NCI-H2081 treated with DMSO at 0.1 percent for 48 hours (cell line): Measurements from ENCODE around the gene TINCR.

Source experiments
- DNase-seq: peaks from one replicate; lab custom pipeline; 2025; lab: John Stamatoyannopoulos, UW

Gene TINCR

DNA sequence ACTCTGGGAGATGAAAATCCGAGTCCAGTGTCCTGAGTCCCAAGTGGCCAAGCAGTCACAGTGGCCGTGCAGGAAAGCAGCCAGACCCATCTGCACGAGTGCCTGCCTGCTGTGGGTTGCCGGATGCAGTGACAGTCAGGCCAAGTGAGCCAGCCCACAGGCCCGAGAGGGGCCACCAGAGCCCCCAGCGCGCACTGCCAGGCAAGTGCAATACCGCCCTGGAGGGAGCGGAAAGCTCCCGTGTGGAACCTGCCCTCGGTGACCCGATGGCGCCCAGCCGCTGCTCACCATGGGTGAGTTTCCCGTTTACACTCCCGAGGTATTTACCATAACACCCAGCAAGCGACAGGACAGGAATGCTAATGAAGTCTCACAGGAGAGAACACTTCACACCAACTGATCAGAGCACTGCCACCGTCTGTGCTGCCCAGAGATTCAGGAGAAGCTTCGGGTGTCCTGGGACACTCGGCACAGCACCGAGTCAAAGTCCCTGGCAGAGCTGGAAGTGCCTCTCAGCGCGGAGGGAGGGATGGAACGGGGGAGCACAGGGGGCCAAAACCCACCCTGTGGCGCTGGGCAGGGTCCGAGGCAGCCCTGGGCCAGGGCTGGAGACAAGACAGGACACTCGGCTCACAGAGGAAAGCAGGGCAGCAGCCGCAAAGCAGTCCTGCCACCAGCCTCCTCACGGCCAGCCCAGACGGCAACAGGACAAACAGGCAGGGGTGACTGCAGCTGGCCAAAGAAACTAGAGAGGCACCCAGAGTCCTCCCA is 21.3 kb upstream of the TINCR start:
- DNase-seq: no peak

DNA sequence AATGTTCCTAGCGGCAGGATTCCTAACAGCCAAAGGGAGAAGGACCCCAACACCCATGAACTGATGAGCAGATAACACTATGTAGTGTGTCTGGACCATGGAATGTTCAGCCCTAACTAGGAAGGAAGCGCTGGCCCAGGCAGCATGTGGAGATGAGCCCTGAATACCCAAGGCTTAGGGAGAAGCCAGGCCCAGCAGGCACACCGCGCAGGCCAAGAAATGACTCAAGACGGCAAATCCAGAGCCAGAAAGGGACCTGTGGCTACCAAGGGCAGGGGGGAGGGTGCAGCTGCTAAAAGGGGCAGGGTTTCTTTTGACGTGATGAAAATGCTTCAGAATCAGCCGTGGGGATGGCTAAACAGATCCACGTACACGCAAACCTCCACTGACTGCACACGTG is 20.7 kb upstream of the TINCR start:
- no peak for DNase-seq

DNA sequence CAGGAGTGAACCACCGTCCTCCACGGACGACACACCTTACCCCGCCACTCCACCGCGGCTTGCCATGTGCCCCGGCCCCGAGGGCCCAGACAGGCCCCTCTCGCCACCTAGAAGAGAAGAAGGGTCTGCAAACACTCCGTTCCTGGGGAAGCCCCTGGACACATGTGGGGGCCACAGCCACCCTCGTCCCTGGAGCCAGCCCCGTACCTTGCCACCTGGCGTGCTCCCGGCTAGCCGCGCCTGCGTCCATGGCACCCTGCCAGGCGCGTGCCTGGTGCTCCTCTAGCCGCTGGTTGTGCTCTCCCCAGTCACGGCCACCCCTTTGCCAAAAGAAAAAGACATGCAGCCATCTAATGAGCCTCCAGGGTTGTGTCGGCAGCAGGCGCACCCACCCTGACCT is 19.9 kb upstream of the TINCR start:
- DNase-seq: no peak

DNA sequence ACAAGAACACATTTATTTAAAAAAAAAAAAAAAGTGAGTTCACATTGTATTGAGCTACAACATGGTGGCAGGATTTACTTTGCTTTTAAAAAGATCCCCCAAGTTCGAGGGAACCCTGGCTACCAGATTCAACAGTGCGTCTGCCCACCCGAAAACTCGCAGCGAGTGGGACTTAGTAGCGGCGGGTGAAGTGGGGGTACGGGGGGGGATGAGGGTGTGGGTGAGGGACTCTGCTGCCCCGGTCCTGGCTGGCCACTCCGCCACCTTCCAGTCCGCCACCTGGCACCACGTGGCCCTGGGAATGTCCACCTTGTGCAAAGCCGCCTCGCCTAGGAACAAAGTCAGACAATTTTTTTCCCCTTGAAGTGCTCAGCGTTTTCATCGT is 19.3 kb upstream of the TINCR start:
- no peak for DNase-seq

DNA sequence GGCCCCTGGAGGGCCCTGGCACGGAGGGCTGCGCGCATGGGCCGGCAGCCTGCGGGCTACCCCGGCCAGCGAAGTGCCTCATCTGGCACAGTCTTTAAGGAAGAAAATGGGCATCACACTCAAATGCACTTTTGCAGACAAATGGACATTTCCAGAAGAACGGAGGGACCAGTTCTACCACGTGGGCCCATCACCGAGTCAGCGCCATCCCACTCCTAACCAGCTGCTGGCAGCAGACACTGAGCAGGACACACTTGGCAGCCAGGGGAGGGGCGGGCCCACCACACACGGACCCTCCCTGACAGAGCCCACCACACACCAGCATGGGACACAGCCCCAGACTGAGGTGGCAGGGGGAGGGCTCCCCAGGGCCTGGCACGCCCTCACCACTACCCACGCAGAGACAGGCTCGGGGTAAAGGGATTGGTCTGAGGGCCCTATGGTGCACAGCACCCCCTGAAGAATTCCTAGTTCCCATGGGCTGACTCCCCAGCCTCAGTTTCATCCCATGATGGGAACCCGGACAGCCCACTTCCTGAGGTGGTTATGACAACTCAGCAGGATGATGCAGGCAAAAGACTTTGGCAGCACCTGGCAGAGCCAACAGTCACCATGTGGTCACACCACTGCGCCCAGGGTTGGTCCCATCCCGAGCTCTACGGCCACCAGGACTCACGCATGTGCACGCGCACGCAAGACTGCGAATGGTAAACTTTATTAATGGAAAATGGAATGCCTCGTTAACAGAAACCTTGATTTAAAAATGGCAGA is 18.7 kb upstream of the TINCR start:
- no peak for DNase-seq

DNA sequence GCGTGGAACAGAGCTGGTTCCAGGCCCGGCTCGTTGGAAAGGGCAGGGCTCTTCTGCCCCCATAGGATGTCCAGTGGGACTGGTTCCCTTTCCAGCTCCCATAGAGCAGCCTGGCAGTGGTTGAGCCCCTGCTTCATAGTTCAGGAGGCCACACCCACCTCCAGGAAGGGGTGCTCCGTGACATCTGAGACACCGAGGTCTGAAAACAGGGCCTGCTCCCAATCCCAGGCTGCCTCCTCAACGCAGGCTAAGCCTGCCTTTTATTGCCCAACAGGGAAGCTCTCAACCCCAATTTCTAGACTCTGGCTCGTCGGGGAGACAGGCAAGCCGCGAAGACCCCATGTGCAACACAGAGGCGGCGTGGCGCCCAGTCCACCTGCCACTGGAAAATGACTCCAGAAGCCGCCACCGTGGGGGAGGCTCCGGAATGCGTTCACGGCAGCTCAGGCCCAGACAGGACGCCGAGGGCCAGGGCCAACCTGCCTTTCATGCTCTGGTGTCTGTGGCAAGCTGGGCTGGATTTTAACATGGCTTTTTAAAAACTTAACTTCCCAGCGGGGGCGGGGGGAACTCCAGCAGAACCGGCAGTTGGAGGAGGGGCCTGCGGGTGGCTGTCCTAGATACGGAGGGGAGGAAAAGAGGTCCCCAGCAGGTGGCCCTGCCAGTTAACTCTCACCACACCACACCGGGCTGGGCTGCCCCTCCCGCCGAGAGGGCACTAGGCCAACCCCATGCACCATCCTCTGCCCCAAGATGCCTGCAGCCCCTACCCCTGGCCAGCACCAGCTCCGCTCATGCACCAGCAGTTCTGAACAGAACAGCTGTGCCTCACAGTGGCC is 17.9 kb upstream of the TINCR start:
- DNase-seq: no peak

DNA sequence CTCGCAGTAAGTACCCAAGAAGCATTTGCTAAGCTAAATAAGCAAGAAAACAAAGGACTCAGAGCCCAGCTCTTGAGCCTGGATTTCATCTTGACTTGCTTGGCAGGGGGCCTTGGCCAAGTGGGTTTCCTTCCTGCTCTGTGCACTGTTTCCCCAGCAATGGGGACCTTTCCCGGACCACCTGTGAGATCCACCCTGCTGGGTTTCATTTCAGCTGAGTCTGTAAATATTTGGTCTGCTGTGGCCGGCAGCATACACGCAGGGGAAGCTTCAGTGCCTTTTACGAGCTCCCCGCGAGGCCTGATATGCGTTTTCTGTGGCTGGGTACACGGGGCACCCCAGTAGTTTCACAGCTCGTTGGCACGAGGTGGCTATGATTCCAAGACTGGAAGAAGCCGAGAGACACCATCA is 12.4 kb upstream of the TINCR start:
- DNase-seq: no peak

DNA sequence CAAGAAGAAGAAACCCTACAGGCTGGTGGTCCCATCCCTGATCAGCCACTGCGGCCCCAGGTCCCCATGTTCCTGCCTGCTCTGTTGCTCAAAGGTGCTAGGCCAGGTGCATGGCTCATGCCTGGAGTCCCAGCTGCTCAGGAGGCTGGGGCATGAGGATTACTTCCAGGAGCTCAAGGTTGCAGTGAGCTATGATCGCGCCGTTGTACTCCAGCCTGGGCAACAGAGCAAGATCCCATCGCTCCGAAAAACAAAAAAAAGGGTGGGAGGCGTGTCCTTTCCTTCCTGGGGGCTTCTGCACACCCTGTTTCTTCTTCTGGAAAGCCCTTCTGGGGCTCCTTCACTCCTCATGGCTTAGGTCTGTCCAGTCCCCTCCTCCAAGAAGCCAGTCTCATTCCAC is 11.9 kb upstream of the TINCR start:
- DNase-seq: no peak

DNA sequence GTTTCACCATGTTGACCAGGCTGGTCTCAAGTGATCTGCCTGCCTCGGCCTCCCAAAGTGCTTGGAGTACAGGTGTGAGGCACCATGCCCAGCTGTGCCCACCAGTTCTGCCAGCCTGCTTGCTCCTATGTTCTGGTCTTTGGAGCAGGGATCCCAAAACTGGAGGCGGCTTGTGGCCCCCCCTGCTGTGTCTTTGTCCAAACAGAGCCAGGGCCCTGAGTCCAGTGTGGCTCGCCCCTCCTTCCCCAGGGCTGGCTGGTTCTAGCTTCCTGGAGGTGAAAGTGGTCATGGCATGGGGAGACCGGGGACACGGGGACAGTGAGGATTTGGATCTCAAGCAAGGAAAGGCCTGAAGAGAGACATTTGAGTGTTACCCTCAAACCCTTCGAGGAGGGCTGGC is 11.5 kb upstream of the TINCR start:
- DNase-seq: no peak

DNA sequence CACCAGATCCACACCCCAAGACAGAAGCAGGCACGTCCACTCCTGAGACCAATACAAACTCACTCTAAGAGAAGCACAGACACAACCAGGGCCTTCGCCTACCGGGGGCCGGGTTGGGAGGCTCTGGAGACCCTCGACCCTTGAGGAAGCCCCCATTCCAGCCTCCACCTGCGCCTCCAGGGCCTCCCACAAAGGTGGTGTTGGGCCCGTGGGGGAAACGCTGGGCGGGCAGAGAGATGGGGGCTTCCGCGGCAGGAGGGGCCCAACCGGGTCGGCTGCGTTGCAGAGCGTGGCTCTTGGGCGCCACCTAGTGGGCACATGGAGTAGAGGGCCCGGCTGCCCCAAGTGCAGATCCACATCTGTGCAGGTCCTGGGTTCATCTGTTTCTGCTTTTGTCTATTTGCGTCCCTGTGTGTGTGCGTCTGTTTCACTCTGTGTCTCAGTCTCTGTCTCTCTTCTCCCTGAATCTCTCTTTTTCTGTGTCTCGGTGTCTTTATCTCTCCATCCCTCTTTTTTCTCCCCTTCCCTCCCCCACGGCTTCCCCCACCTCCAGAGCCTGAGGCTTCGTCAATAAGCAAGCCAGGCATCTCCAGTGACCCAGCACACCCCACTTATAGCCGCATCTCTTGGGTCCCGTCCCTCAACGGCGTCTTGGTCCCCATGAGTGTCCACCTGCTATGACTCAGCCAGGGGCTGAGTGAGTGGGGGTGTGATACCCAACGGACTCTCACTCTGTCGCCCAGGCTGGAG is 10.5 kb upstream of the TINCR start:
- no peak for DNase-seq

DNA sequence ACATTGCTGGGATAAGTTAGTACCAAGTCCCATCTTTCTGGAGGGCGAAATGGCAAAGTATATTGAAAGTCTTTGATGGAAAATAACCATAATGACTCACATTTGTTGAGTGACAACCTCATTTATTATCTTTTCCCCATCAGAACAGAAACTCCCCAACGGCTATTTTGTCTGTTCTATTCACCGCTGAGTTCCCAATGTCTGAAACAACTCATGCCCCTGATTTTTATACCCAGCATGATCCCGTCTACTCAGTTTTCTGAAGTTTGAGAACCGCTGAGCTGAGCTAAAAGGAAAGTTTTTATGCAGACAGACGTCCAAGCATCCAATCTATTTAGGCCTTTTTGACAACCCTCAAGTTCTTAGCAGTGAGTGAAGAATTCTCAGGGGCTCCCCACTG is 7.8 kb upstream of the TINCR start:
- DNase-seq: no peak

DNA sequence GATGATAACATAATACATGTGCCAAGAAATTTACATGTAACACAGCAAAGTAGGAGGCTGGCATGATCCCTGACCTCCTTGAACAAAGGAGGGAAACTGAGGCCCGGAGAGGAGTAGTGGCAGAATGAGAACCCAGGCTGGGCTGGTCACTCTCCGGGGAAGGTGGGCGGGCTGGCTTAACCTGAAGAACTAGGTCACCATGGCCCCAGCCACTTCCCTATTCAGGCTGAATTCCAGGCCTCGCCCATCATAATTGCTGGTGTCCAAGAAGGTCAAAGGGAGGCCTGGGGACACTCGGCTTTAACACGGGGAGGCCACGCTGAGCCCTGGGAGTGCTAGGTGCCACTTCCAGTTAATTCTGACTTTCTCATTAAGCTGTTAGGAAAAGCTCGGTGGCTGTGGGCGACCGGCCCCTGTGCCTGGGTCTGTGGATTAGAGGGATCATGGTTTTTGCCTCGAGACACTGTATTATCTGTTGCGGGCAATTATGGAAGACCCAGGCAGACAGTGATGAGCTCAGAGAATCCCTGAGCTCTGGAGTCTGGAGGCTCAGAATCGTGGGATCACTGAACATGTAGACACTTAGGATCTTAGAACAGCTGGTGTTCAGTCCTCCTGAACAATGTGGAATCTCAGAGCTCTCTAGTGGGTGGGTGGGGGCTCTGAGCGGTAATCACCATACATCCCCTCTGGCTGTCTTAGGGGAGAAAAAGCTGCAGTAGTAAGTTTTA is 5.0 kb upstream of the TINCR start:
- DNase-seq: no peak

DNA sequence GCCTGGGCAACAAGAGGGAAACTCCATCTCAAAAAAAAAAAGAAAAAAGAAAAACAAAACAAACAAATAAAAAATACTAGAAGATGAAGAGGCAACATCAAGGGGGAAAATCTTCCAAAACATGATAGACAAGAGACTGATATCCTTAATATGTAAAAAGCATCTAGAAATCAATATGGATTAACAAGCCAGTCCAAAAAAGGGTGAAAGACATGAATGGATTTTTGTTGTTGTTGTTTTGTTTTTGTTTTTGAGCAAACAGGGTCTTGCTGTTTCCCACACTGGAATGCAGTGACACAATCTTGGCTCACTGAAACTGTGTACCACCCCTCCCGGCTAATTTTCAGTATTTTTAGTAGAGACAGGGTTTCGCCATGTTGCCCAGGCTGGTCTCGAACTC is 4.0 kb upstream of the TINCR start:
- DNase-seq: no peak

DNA sequence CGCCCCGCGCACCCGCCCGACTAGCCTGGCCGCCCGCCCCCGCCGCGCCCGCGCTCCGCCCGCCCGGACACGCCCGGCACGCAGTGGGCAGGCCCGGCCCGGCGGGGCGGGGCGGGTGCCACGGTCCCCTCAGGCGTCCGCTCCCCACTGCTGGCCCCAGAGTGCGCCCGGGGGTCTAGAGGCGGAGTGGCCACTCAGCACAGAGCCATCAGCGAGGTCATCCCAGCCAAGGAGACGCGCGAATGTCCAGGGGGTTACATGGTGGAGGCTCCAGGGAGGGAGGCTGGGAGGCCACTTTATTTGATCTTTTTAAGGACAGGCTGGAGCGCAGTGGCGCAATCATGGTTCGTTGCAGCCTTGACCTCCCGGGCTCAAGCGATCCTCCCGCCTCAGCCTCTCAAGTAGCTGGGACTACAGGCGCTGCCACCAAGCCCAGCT is 236 bp upstream of the TINCR start:
- no peak for DNase-seq

DNA sequence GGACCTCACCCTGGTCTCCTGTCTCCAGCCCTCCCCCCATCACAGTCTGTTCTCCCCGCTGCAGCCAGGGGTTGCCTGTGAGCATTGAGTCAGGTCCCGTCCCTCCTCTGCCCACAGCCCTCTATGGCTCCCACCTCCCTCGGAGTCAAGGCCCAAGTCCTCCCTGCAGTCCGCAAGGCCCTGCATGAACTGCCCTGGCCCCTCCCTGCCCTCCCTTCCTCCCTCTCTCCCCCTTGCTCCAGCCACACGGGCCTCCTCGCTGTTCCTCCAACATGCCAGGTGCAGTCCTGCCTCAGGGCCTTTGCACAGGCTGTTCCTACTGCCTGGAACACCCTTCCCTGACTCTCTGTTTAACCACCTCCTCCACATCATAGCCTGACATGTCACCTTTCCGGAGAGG is 2.8 kb downstream of the TINCR start:
- DNase-seq: no peak

DNA sequence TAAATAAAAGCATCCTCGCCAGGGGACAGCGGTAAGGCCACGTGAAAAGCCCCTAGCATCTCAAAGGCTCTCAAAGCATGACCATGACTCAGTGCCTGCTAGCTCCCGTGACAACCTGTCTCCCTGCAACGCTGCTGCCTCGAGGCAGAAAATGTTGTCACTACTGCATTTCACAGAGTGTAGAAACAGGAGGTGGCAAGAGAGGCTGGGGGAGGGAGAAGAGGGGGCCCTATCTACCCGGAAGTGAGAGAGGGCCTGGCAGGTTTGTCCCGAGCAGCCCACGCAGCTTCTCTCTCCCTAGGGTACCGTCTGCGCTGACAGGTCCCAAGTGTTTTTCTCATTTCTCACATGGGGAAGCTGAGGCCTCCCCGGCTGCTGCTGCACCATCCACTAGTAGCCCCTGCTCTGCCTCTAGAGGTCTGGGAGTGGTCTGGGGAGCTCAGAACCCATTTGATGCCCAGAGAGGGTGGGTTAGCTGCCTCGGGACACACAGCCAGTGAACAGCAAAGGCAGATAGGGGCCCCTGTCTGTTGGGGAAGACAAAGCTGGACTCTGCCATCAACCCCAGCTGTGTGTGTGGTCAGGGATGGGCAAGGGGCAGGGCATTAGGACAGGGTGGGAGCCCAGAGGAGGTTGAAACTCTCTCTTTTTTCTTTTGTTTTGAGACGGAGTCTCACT is 3.7 kb downstream of the TINCR start:
- no peak for DNase-seq

DNA sequence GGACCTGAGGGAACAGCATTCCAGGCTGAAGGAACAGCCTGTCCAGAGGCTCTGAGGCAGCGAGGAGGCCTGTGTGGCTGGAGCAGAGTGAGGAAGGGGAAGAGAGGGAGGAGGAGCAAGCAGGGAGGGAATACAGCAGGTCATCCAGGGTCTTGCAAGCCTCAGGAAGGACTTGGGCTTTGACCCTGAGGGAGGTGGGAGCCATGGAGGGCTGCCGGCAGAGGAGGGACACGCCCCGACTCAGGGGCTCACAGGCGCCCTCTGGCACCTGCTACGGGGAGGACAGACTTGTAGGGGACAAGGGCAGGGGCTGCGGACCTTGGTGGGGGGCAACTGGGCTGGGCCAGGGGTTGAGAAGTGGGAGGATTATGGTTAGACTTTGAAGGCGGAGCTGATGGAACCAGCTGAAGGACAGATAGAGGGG is 4.7 kb downstream of the TINCR start:
- DNase-seq: no peak

DNA sequence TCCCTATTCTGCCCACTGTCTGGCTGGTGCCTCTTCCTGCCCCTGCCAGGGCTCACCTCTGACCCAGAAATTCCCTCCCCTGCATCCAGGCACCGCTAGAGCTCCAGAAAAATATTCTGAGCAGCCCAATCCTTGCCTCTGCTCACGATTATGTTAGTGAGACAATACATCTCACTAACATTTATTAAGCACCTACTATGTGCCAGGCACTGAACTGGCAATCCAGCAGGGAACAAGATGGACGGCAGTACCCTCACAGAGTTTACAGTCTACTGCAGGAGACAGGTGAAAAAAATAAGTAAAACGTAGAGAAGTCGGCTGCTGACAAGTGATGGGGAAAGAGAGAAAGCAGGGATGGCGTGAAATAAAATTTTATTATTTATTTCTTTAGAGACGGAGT is 5.5 kb downstream of the TINCR start:
- DNase-seq: no peak

DNA sequence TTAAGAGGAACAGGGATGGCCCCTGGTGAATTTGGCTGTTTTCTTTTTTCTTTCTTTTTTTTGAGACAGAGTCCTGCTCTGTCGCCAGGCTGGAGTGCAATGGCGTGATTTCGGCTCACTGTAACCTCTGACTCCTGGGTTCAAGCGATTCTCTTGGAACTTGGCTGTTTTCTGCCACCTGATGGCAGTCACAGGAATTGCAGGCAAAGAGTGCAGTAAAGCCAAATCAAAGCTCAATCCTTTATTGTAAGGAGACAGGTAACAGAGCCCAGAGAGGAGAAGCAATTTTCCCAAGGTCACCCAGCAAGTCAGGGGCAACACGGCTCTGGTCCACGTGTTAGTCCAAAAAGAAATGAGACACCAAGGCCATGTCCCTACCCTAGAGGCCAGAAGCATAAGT is 6.2 kb downstream of the TINCR start:
- DNase-seq: no peak

DNA sequence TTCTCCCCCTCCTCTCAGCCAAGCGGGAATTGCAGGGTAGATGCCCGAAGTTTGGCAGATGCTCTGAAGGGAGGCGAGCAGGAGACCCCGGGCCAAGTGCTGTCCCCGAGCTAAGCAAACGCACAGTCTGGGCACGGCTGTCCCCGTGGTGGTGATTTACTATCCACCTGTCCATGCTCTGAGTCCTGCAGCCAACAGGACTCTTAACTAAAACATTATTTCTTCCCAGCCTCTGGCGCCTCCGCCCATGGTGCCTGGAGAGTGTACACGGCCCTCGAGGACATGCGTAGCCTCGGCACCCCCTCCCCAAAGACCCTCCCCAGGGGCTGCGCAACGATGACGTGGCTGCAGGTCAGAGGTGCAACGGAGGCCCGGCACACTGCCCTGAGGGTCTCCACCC is 7.6 kb downstream of the TINCR start:
- DNase-seq: no peak

DNA sequence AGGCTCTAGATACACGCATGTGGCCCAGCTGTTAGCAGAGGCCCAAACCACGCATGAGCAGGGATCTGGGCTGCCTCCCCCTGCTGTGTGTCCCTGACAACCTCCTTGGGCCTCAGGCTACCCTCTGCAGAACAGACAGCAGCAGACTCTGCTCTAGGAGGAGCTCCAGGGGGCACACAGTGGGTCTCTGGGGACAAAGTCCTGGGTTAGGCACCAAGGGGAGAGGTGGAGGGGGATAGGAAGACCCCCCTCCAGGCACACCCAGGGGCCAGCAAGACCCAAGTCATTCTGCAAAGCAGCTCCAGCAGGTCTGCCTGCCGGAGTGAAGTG is 8.0 kb downstream of the TINCR start:
- DNase-seq: no peak
